K562 (cell line): ENCODE results near the gene SORCS1. TPM values are rescaled to one million over a fixed set of nuclear protein-coding genes. Genes with fewer than 3 reads are reported as not detected.

Experiments used
- ATAC-seq: fragments of 200-7000 bp; cut with Tn5 transposase; 3 replicates; pipeline ENCODE4 v1.9.1; 2020; ENCODE audit warnings: moderate library complexity
- BruUV-seq: library from RNA; stranded (reverse); fragments of 400-500 nt; replicated peaks from 2 replicates; lab custom pipeline; 2021; lab: Mats Ljungman, UMichigan
- CTCF ChIA-PET: fragments of 300-600 bp; formaldehyde crosslinking; extraction: SDS; loops from one replicate; lab custom pipeline; 2021; ENCODE audit warnings: low intra/inter-chr PET ratio; lab: Yijun Ruan, JAX
- POLR2A ChIA-PET: fragments of 300-600, 350-650 bp; sonication (Branson Sonifier 250); formaldehyde crosslinking; extraction: SDS; loops from one replicate; lab custom pipeline; 2021; ENCODE audit warnings: antibody characterized with exemption, inconsistent platforms; lab: Yijun Ruan, JAX
- DNase-seq, 4 experiments: peaks; one replicate each; pipeline versions ENCODE4 v3.0.0 to v3.0.0-alpha.2; 2011 to 2018; ENCODE audit warnings: low spot score in 3 of 4, mixed read lengths in 3 of 4; ENCODE audit errors: extremely low read depth in 1 of 4
- FAIRE-seq: peaks from 2 replicates; lab custom pipeline; 2011; peaks lifted over from hg19 to GRCh38; lab: Jason Lieb, UNC
- H2AFZ ChIP-seq: 2 replicates; pipeline ENCODE4 v1.6.0; 2011; ENCODE audit warnings: low read depth, low read length, control low read depth, inconsistent platforms
- H3K27ac ChIP-seq: fragments of 200-600 bp; 3 replicates; pipeline ENCODE4 v1.8.0; 2011; ENCODE audit warnings: low read depth, mild to moderate bottlenecking, control low read depth, inconsistent platforms, low read length, moderate library complexity, mixed read lengths; ENCODE audit errors: extremely low read depth
- H3K27me3 ChIP-seq, 2 experiments: fragments of 300-600 bp in 1 of 2; 2 replicates in 1 of 2; 3 replicates in 1 of 2; pipeline versions ENCODE4 v1.6.0 to v1.8.0; 2011; ENCODE audit warnings: inconsistent platforms in 2 of 2, low read length in 2 of 2, mild to moderate bottlenecking in 1 of 2, mixed read lengths in 1 of 2, moderate library complexity in 1 of 2; ENCODE audit not compliant: control insufficient read depth in 2 of 2, insufficient read depth in 2 of 2
- H3K36me3 ChIP-seq: fragments of 300-600 bp; 3 replicates; pipeline ENCODE4 v1.8.0; 2011; ENCODE audit warnings: mild to moderate bottlenecking, low read length, inconsistent platforms; ENCODE audit not compliant: control insufficient read depth, insufficient read depth
- H3K4me1 ChIP-seq, 2 experiments: fragments of 200-600 bp in 1 of 2; replicated peaks in 1 of 2; 2 replicates in 1 of 2; 3 replicates in 1 of 2; pipeline versions ENCODE4 v1.5.1 to v1.8.0; 2011; ENCODE audit warnings: inconsistent platforms in 2 of 2, low read length in 2 of 2, mild to moderate bottlenecking in 1 of 2, mixed read lengths in 1 of 2, moderate library complexity in 1 of 2; ENCODE audit not compliant: control insufficient read depth in 2 of 2, insufficient read depth in 2 of 2
- H3K4me2 ChIP-seq: 2 replicates; pipeline ENCODE4 v1.6.1; 2011; ENCODE audit warnings: low read length, control low read depth, inconsistent platforms, mixed read lengths; ENCODE audit not compliant: insufficient read depth
- H3K4me3 ChIP-seq: fragments of 200-600 bp; sonication (generic), shearing (Covaris generic); 2 replicates; pipeline ENCODE4 v1.5.1; 2016; ENCODE audit warnings: control low read depth, inconsistent platforms
- H3K79me2 ChIP-seq: fragments of 200-600 bp; 3 replicates; pipeline ENCODE4 v1.8.0; 2011; ENCODE audit warnings: low read length, inconsistent platforms; ENCODE audit not compliant: control insufficient read depth, insufficient read depth
- H3K9ac ChIP-seq, 2 experiments: 2 replicates each; pipeline versions ENCODE4 v1.6.0 to v1.6.1; 2011; ENCODE audit warnings: low read depth in 2 of 2, low read length in 2 of 2, control low read depth in 1 of 2, inconsistent platforms in 1 of 2, mild to moderate bottlenecking in 1 of 2, mixed read lengths in 1 of 2; ENCODE audit not compliant: insufficient read depth in 1 of 2
- H3K9me1 ChIP-seq: one replicate; pipeline ENCODE4 v1.6.0; 2011; ENCODE audit warnings: inconsistent platforms, mild to moderate bottlenecking, low read length, moderate library complexity; ENCODE audit not compliant: control insufficient read depth, insufficient read depth
- H3K9me3 ChIP-seq: replicated peaks from 2 replicates; pipeline ENCODE4 v1.5.1; 2011; ENCODE audit warnings: low read depth, low read length, inconsistent platforms; ENCODE audit not compliant: control insufficient read depth, insufficient read depth
- H4K20me1 ChIP-seq: replicated peaks from 2 replicates; pipeline ENCODE4 v1.6.1; 2011; ENCODE audit warnings: low read length, inconsistent platforms, mixed read lengths; ENCODE audit not compliant: control insufficient read depth, insufficient read depth
- ELF4 ChIP-seq: fragments of 450-650 bp; formaldehyde crosslinking; IDR thresholded peaks from 2 replicates; pipeline ENCODE4 v1.4.0; 2022; ENCODE audit warnings: missing genetic modification characterization
- KLF16 ChIP-seq: IDR thresholded peaks from 2 replicates; pipeline ENCODE4 v1.6.1; 2016; ENCODE audit warnings: antibody characterized with exemption
- SPI1 ChIP-seq: IDR thresholded peaks from 2 replicates; pipeline ENCODE4 v1.6.1; 2011; ENCODE audit warnings: low read depth, low read length, control low read depth, borderline replicate concordance
- ZBTB11 ChIP-seq, 3 experiments: fragments of 200-800 bp in 1 of 3; fragments of 250-450 bp in 1 of 3; fragments of 450-650 bp in 1 of 3; sonication (Bioruptor Pico) in 1 of 3; sonication (Bioruptor generic) in 1 of 3; formaldehyde crosslinking in 1 of 3; IDR thresholded peaks; 2 replicates each; pipeline versions ENCODE4 v1.6.1 to v1.8.0; 2016 to 2022; ENCODE audit warnings: mild to moderate bottlenecking in 2 of 3, missing genetic modification characterization in 2 of 3, missing compliant biosample characterization in 1 of 3, moderate library complexity in 1 of 3
- ZBTB8A ChIP-seq: fragments of 450-650 bp; IDR thresholded peaks from 2 replicates; pipeline ENCODE4 v1.6.1; 2018; ENCODE audit warnings: mild to moderate bottlenecking, moderate library complexity; ENCODE audit not compliant: partially characterized antibody
- ZEB2 ChIP-seq: fragments of 450-650 bp; IDR thresholded peaks from 2 replicates; pipeline ENCODE4 v1.6.1; 2016
- ZNF407 ChIP-seq: fragments of 450-650 bp; IDR thresholded peaks from 2 replicates; pipeline ENCODE4 v1.6.1; 2016; ENCODE audit warnings: low read depth
- WGBS: fragments of 100-300 bp; shearing (Covaris generic); methylation state at CpG from one replicate; pipeline ENCODE4 v1.1.6; 2016; ENCODE audit warnings: low coverage, mixed read lengths; ENCODE audit not compliant: insufficient coverage; ENCODE audit errors: missing lambda C conversion rate; 5-methylcytosine and 5-hydroxymethylcytosine counted together
- in situ Hi-C: fragments of 300-500 bp; cut with MboI; formaldehyde crosslinking; loops from 4 replicates; pipeline ENCODE4 v1.15.0; 2018; ENCODE audit warnings: inconsistent platforms, mixed read lengths
- intact Hi-C: fragments of 100-400 bp; cut with micrococcal nuclease; formaldehyde crosslinking; loops from 2 replicates; pipeline ENCODE4 v1.14.2; 2022
- polyA plus RNA-seq, 8 experiments: library from polyadenylated mRNA; depleted of rRNA in 4 of 8; stranded (reverse) in 5 of 8; unstranded in 3 of 8; fragments of >200 nt; fragmentation: Nextera tagmentation in 2 of 8; fragmentation: Illumina TruSeq in 1 of 8; extraction: Ambion mirVana in 2 of 8; extraction: Trizol in 1 of 8; gene quantifications; 2 replicates each; pipeline versions ENCODE4 v1.2.1 to v1.2.3, GENCODE V29; 2011 to 2014; ENCODE audit warnings: inconsistent platforms in 1 of 8, missing spikeins in 1 of 8
- total RNA-seq, 7 experiments: library from RNA; depleted of rRNA in 6 of 7; stranded (reverse); fragments of >200 nt in 6 of 7; fragmentation: Illumina TruSeq in 2 of 7; extraction: Trizol in 2 of 7; gene quantifications; 2 replicates each; pipeline versions ENCODE4 v1.2.1 to v1.2.3, GENCODE V29; 2011 to 2021; ENCODE audit warnings: low replicate concordance in 1 of 7

Gene SORCS1
- total and polyA plus RNA-seq, 9 of the 15 experiments (the other 6 are each of a cell fraction or from before 2014, with no cell fraction given) = 1.5 to 3.9 (median 2.7) TPM

DNA sequence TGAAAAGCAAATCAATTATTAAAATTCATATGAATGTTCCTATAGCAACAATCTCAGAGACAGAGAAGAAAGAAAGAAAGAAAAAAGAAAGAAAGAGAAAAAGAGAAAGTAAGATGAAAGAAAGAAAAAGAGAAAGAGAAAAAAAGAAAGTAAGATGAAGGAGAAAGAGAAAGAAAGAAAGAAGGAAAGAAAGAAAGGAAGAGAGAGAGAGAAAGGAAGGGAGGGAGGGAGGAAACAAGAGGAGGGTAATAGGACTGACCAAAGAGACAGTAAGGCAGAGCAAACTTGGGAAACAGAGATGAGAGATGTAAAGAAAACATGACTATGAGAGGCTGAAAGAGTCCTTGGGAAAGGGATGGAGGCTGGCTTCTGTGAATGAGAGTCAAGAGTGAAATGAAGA, 458.4 kb downstream of the SORCS1 start (continued):
- TF ChIP-seq ZBTB11 (CRISPR knock-in tag; IDR thresholded peaks at IDR 0.05) (no peak), SPI1 (no peak), ZEB2 (no peak)

GRCh38 chr10:106705681-106706100, 458.8 kb downstream of the SORCS1 start:
- CTCF ChIA-PET = no interaction called here
- no peaks in the 10 kb centered on the region for H3K36me3 ChIP-seq
- intact Hi-C loops = loop anchor here (5.0 kb wide), 1 partner anchor 1837 kb away; no protein-coding TSS in a partner anchor
- H3K79me2 ChIP-seq = no peaks in the 10 kb centered on the region
- no peak overlapping the region for H3K4me2 ChIP-seq
- 8% methylated on average over 9 of the region's 9 CpGs for WGBS
- H2AFZ ChIP-seq = no peak overlapping the region
- H3K9me3 ChIP-seq = no peaks in the 10 kb centered on the region
- in situ Hi-C loops = no loop called here
- FAIRE-seq (peak; percentile 65), ATAC-seq (peak; percentile 83), DNase-seq (peak; percentile 21 to 71 (median 32))
- POLR2A ChIA-PET = interaction anchor here (1.0 kb wide), 1 partner anchor 21 kb away, joined by 3 read pairs; no protein-coding TSS in a partner anchor
- no peak overlapping the region for H3K9ac ChIP-seq
- H3K27me3 ChIP-seq = no peaks in the 10 kb centered on the region
- H3K9me1 ChIP-seq = no peaks in the 10 kb centered on the region
- no peaks in the 10 kb centered on the region for H4K20me1 ChIP-seq
- no peaks in the 10 kb centered on the region for H3K4me1 ChIP-seq
- H3K4me3 ChIP-seq = no peak overlapping the region
- BruUV-seq = no TSS peak
- no peak overlapping the region for H3K27ac ChIP-seq
- TF ChIP-seq ELF4 (CRISPR knock-in tag) (no peak), KLF16 (0 out of 2 replicates have a peak, but pooled peaks have one; percentile 9), ZBTB8A (no peak), ZNF407 (no peak)
